PC-3 (cell line): ENCODE measurements around the gene ARHGAP6.

Source experiments
- EZH2 ChIP-seq: fragments of 300-600 bp; sonication (generic); IDR thresholded peaks from one replicate; pipeline ENCODE4 v1.6.1; 2017; ENCODE audit warnings: antibody characterized with exemption, mild to moderate bottlenecking, low read length; ENCODE audit not compliant: unreplicated experiment
- EZH2phosphoT487 ChIP-seq: fragments of 300-600 bp; sonication (generic); IDR thresholded peaks from 2 replicates; pipeline ENCODE4 v1.6.1; 2018; ENCODE audit warnings: mild to moderate bottlenecking, antibody characterized with exemption, low read length, borderline replicate concordance
- TF ChIP-seq, protein P1 (sequence below): fragments of 300-600 bp; sonication (generic); conservative IDR thresholded peaks from 2 replicates; pipeline ENCODE4 v1.5.1; 2017; ENCODE audit warnings: antibody characterized with exemption, low read depth, mild to moderate bottlenecking, low read length

DNA sequence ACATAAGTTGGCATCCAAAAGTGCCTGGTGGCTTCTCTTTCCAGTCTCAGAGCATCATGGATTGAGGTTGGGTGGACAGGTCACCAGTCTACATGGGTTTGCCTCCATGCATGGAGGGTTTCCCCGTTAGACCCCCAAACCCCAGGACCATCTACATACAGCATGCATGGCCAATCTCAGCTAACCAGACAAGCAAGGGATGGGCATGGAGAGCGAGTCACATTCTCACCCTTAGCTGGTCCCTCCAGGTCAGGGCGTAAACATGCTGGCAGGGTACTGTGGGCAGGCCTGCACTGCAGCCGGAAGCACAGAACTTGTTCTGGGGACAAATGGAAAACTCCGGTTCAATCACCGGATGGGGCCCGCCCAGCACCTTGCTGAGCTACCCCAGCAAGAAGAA is 517.3 kb downstream of the ARHGAP6 start:
- TF ChIP-seq, protein P1, sequence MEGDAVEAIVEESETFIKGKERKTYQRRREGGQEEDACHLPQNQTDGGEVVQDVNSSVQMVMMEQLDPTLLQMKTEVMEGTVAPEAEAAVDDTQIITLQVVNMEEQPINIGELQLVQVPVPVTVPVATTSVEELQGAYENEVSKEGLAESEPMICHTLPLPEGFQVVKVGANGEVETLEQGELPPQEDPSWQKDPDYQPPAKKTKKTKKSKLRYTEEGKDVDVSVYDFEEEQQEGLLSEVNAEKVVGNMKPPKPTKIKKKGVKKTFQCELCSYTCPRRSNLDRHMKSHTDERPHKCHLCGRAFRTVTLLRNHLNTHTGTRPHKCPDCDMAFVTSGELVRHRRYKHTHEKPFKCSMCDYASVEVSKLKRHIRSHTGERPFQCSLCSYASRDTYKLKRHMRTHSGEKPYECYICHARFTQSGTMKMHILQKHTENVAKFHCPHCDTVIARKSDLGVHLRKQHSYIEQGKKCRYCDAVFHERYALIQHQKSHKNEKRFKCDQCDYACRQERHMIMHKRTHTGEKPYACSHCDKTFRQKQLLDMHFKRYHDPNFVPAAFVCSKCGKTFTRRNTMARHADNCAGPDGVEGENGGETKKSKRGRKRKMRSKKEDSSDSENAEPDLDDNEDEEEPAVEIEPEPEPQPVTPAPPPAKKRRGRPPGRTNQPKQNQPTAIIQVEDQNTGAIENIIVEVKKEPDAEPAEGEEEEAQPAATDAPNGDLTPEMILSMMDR: no peak
- TF ChIP-seq EZH2 (no peak), EZH2phosphoT487 (no peak)
